ENCODE data around the gene ZC2HC1B. TPM values are rescaled to one million over a fixed set of nuclear protein-coding genes. Genes with fewer than 3 reads are reported as not detected.

ZC2HC1B gene
- total and polyA plus RNA-seq, 2 of the 8 experiments (the other 6 are each of a cell fraction or from before 2014, with no cell fraction given): not detected

GRCh38 chr6:143842902-143843676 is 21.2 kb upstream of the ZC2HC1B start, which contains the start of gene LTV1 (continued):
- 0 out of 2 replicates have a peak, but pooled peaks have one; percentile 3 for TF ChIP-seq TEAD4 (IDR thresholded peaks at IDR 0.05; ENCODE audit: low read depth, low read length)
- TF ChIP-seq, protein P1, sequence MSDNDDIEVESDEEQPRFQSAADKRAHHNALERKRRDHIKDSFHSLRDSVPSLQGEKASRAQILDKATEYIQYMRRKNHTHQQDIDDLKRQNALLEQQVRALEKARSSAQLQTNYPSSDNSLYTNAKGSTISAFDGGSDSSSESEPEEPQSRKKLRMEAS (IDR thresholded peaks at IDR 0.05): peak; percentile 97
- peak; percentile 2; the same call in 1 of the 2 replicates for TF ChIP-seq BACH1 (IDR thresholded peaks at IDR 0.05; ENCODE audit: low read length)
- no peak for TF ChIP-seq MAFK (IDR thresholded peaks at IDR 0.05; ENCODE audit: low read depth, low read length)
- no peak for TF ChIP-seq CTCF (IDR thresholded peaks at IDR 0.05; ENCODE audit: control extremely low read depth in 1 of 3, insufficient read depth in 1 of 3, low read depth in 1 of 3, low read length in 3 of 3)
- TF ChIP-seq POU5F1 (IDR thresholded peaks at IDR 0.05; ENCODE audit: low read depth, low read length): no peak
- TF ChIP-seq HDAC2 (IDR thresholded peaks at IDR 0.05; ENCODE audit: borderline replicate concordance in 1 of 2, low read depth in 2 of 2, low read length in 2 of 2): peak in 1 of 2 experiments; percentile 93; a peak in 2 of 4 replicates
- TF ChIP-seq EZH2 (IDR thresholded peaks at IDR 0.05; ENCODE audit: low read depth, low read length, severe bottlenecking): no peak
- no peak for TF ChIP-seq SUZ12 (IDR thresholded peaks at IDR 0.05; ENCODE audit: low read length)
- no peak for TF ChIP-seq RNF2 (IDR thresholded peaks at IDR 0.05; ENCODE audit: borderline replicate concordance, low read depth, low read length, missing control alignments, poor library complexity, severe bottlenecking)
- no peak for TF ChIP-seq ATF3 (IDR thresholded peaks at IDR 0.05; ENCODE audit: insufficient read depth, low read depth, low read length)
- peak in 1 of 2 experiments; percentile 90; a peak in 2 of 3 replicates for TF ChIP-seq POLR2A (IDR thresholded peaks at IDR 0.05; ENCODE audit: control extremely low read depth in 1 of 2, low read depth in 2 of 2, low read length in 2 of 2)
- TF ChIP-seq CEBPB (IDR thresholded peaks at IDR 0.05; ENCODE audit: low read depth, low read length): 0 out of 2 replicates have a peak, but pooled peaks have one; percentile 1
- no peak for TF ChIP-seq CTBP2 (IDR thresholded peaks at IDR 0.05; ENCODE audit: borderline replicate concordance, insufficient read depth, insufficient read length, low read length)
- TF ChIP-seq, protein P2, sequence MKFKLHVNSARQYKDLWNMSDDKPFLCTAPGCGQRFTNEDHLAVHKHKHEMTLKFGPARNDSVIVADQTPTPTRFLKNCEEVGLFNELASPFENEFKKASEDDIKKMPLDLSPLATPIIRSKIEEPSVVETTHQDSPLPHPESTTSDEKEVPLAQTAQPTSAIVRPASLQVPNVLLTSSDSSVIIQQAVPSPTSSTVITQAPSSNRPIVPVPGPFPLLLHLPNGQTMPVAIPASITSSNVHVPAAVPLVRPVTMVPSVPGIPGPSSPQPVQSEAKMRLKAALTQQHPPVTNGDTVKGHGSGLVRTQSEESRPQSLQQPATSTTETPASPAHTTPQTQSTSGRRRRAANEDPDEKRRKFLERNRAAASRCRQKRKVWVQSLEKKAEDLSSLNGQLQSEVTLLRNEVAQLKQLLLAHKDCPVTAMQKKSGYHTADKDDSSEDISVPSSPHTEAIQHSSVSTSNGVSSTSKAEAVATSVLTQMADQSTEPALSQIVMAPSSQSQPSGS (IDR thresholded peaks at IDR 0.05; ENCODE audit: low read length): peak; percentile 96
- TF ChIP-seq HDAC6 (IDR thresholded peaks at IDR 0.05; ENCODE audit: low read depth, low read length): no peak
- no peak for TF ChIP-seq RXRA (IDR thresholded peaks at IDR 0.05; ENCODE audit: insufficient read depth, low read depth, low read length)
- peak; percentile 98 for TF ChIP-seq CHD2 (IDR thresholded peaks at IDR 0.05; ENCODE audit: low read length)
